Activated CD4-positive, alpha-beta T cell treated with anti-CD3 and anti-CD28 coated beads for 4 hours (primary cell): ENCODE measurements around the gene RSAD2.

Experiments
- DNase-seq, 2 donors: peaks; one replicate each; pipeline ENCODE4 v3.0.0-alpha.2; 2020

The RSAD2 gene

DNA sequence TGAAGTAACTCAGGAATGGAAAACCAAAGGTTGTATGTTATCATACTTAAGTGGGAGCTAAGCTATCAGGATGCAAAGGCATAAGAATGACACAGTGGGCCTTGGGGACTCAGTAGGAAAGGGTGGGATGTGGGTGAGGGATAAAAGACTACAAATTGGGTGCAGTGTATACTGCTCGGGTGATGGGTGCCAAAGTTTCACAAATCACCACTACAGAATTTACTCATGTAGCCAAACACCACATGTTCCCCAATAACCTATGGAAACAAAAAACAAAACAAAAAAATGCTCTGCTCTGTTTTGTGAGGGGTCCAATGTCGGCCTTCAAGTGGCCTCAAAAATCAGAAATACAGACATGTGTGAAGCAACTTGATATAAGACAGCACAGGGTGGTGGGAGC lies 30.7 kb downstream of the RSAD2 start:
- no peak for DNase-seq

GRCh38 chr2:6909431-6910385 lies 32.1 kb downstream of the RSAD2 start:
- DNase-seq: peak; percentile 31 to 37

GRCh38 chr2:6911721-6912120 lies 34.1 kb downstream of the RSAD2 start:
- DNase-seq: no peak

GRCh38 chr2:6913415-6914157 lies 36.0 kb downstream of the RSAD2 start:
- DNase-seq: peak; percentile 61 to 64

GRCh38 chr2:6914828-6915227 lies 37.3 kb downstream of the RSAD2 start:
- peak; percentile 33 to 38 for DNase-seq

GRCh38 chr2:6915399-6915798 lies 37.8 kb downstream of the RSAD2 start:
- no peak for DNase-seq

DNA sequence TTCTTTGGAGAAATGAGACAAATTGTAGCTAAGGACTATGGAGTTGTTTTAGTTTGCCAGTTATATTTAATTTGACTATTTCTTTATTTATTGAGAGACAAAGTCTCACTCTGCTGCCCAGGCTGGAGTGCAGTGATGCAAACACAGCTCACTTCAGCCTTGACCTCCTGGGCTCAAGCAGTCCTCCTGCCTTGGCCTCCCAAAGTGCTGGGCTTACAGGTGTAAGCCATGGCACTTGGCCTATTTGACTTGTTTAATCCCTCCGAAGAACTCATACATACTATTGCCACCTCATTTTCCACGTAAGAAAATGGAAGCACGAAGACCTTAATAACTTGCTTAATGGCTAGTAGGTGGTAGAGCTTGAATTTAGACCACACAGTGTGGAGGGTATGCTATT lies 38.6 kb downstream of the RSAD2 start:
- no peak for DNase-seq

DNA sequence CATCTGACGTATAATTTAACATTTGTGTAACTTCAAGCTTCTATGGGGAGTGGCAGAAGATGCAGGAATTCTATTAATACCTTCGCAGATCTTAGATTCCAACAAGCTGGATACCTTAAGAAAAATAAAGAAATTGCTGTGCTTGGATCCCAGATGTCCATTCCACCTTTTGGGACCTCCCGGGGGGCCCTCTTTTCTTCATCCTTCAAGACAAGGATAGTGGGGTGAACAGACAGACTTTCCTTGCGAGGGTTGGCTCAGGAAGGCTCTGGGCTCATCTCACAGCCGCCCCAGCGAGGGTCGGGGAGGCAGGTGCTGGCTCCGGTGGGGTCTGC lies 39.1 kb downstream of the RSAD2 start:
- no peak for DNase-seq

- DNase-seq: peak; percentile 68
These were observed 39.6 kb downstream of the RSAD2 start, which contains the start of gene RNF144A for GRCh38 chr2:6917071-6917760. RNF144A (plus strand) TSS chr2:6917412; CDS start chr2:6996927, 79,515 bp downstream.

DNA sequence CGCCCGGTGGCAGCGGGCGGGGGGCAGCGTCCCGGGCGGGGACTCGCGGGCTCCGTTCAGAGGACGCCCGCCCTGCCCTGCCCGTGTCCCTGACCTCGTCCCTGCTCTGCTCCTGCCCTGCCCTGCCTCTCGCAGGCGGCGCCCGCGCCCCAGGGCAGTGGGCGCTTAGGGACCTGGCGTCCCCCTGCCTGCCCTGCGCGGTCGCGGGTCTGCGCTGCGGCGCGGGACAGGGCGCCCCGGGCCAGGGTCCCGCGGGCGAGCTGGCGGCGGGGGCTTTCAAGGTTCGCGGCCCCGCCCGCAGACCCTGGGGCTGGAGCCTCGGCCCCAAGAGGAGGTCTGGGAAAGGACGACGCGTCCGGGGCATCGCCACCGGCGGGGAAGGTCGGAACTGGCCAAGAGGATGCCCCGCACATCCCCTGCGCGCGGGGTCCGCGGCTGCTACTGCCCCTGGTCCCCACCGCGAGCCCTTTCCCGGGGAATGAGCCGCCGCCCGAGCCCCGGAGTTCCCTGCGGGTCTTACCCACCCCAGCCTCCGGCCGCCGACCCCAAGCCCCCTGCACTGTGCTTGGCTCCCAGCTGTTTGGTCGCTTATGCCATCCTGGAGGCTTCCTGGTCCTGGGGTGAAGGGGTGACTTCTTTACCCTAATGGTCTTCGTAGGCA lies 40.3 kb downstream of the RSAD2 start:
- no peak for DNase-seq

DNA sequence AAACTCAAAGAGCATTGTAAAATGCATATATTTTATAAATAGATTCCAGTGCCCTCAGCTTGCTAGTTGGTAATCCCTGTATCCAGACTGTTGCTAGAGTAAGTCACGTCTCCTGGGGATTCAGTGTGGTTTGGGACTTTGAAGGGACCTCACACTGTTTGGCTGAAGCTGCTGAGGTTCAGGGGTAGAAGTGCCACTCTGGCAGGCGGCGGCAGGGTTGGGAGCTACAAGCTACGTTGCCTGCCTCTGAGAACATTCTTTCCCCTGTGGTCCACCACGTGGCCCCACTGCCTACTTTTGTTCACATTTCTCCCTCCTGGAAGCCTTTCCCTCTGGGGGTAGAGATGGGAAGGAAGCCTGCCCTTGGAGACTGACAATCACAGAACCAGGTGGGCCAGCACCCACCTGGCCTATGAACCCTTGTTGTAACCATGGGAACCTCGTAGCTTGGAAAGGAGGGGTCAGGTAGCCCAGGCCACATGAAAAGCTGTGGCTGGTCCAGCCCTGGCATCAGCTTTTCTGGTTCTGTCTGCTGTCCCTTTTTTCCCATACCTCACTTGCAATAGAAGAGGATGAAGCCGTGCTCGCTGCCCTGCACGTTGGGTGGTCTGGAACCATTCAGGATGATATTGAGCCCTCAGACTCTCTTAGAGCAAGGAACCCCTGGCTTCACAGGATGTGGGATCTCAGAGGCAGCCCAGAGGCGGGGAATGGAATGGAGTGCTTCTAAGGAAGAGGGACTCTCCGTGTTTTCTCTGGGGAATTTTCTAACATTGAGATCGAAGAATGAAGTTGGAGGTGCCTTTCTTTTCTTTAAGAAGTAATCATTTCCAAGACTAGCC lies 42.5 kb downstream of the RSAD2 start:
- no peak for DNase-seq

DNA sequence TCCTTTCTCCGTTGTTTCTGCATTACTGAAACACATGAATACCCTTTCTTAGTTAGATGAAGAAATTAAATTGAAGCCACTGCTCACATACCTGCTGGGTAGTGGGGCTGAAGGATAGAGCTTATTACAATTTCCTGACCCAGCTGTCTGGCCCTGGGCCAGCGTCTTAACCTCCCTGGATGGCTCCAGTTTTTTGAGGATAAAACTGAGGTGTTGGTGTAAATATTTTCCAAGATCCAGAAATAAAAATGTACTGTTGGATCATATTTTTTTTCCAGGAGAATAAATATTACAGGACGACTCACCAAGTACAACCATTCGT lies 43.1 kb downstream of the RSAD2 start:
- no peak for DNase-seq

DNA sequence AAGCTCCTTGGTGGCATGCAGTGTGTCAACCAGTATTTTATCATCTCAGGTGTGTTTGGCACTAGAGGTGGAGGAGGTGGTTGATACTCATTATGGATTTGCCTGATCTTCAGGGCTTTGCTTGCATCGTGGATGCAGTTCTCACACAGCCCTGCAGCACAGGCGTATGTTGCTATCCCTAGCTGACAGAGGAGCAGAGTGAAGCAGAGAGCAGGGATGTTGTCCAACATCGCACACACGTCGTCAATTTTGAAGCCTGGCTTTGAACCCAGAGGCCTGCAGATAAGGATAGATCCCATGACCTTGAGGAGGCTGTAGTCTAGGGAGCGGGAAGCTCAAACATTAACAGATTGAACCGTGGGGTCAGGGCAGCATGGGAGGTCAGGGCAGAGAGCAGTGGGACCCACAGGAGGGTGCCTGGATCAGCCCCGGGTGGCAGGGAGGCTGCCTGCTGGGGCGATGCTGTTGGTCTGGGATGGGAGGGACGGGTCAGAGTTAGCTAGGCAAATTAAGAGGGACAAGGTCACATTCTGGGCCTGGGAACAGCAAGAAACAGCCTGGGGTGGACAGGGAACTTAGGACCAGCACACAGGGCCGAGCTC lies 43.8 kb downstream of the RSAD2 start:
- DNase-seq: no peak

DNA sequence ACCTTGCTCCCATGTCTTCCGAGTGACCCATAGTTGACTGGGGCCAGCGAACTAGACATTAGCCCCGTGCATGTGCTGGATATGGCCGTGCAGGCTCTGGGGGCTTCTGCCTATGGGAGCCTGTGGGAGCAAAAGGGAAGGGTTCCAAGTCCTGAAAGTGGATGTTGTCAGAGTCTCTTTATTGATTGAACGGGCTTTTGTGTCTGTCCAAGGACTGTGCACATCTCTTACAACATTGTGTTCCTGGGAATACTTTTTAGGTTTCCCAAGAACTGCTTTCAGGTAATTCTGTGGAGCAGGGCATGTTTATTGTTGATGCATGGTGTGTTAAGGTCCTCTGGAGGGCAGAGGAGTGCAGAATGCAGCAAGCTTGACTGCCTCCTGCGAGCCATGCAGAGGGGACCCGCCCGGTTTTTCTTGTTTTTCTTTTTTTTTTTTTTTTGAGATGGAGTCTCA lies 44.7 kb downstream of the RSAD2 start:
- no peak for DNase-seq

DNA sequence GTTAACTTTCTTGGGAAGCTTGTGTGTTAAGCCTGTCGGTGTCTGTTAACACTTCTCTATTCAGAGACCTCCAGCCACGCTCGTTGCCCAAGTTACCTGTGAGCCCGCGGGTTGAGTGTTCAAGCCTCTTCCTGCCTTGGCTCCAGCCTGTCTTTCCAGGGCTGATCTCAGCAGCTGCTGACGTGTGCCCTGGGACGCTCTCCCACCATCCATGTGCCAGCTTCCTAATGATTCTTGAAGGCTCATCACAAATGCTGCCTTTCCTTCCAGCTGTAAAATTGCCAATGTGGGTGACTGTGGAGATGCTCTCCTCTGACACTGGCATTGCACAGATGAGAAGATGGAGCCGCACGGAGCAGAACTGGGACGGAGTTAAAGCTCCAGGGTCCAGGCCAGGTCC lies 45.7 kb downstream of the RSAD2 start:
- DNase-seq: no peak

GRCh38 chr2:6924101-6924923 lies 46.7 kb downstream of the RSAD2 start:
- no peak for DNase-seq

GRCh38 chr2:6924924-6925409 lies 47.4 kb downstream of the RSAD2 start:
- no peak for DNase-seq

DNA sequence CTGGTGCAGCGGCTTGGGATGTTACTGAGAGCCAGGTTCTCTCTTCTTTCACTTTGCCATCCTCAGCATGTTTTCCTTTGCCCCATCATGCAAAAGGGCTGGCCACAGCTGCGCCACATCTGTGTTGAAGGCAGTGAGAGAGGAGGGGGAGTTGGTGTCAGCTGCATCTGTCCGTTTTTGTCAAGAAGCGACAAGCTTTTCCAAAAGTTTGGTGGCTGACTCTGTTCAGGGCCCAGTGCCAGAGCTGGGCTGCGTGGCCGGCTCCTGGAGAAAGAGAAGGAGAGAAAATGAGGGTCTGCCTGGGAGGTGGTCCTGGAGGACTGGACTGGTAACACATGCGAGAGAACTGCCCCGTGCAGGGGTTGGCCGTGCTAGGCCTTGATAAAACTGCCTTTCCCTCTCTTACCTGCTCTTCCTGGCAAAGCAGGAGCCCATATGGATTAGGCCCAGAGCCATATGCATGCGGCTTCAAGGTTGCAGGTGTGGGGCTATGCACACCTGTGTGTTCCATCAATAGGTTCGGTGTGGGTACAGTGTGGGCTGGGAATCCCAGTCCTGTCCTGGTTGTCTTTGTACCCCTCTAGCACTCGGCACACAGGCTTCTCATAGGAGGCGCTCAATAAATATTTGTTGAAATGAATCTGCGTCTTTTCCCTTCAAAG lies 48.6 kb downstream of the RSAD2 start:
- no peak for DNase-seq

GRCh38 chr2:6927186-6927585 lies 49.6 kb downstream of the RSAD2 start:
- DNase-seq: no peak

GRCh38 chr2:6927753-6928152 lies 50.2 kb downstream of the RSAD2 start:
- DNase-seq: no peak
